Fibroblast of upper back skin (primary cell): Measurements from ENCODE around the gene PRIM1.
"Not testable (repeated sequence)": the region's sequence is repeated elsewhere in the genome, so short reads cannot be mapped to it uniquely, and the experiment has no call there.

Experiments
- DNase-seq: peaks from one replicate; pipeline ENCODE4 v3.0.0-alpha.2; 2013

Gene PRIM1

DNA sequence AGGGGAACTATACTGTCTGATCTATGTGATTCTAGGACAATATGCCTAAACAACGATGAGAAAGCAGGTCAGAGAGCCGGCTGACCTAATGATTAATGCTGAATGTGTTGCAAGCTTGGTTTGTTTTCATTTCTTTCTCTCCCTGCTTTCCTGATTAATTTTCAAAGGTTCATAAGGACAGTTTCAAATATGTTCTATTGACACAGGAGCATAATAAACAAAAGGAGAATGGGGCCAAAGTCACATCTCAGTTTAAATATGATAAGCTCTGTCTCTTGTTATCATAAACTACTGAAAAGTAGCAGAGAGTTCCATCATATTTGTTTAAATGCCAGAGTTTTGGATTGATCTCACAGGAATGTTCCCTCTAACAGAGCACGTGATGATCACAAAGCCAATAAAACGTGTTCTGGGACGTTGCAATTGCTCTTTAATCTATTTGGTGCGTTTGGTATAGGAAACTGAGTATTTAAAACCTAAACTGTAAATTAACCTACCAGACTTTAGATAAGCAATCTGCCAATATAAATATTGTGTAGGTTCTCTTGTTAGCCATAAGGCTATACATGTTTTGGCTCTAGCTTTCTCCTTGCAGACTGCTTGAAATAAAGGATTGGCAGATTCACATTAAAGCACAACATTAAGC, 7.3 kb upstream of the PRIM1 start:
- no peak for DNase-seq

DNA sequence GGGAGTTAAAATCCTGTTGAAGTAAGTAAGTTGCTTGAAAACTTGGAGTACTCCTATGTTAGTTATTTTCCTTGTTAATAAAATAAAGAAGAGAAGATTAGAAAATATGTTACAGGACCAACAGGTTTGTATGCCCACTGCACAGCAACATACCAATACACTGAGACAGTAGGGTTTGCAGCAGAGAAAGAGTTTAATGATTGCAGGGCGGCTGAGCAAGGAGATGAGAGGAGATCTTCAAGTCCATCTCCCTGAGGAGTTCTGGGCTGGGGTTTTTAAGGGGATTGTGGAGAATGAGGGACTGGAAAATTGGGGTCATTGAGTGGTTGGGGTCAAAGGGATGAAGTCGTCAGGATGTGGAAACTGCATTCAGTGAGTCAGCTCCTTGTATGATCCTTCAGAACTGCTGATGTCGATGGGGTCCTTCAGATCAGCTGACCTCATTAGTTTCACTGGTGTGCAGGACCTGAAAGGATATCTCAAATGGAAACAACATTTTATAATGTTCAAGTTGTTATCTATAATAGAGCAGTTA, 6.7 kb upstream of the PRIM1 start:
- no peak for DNase-seq

DNA sequence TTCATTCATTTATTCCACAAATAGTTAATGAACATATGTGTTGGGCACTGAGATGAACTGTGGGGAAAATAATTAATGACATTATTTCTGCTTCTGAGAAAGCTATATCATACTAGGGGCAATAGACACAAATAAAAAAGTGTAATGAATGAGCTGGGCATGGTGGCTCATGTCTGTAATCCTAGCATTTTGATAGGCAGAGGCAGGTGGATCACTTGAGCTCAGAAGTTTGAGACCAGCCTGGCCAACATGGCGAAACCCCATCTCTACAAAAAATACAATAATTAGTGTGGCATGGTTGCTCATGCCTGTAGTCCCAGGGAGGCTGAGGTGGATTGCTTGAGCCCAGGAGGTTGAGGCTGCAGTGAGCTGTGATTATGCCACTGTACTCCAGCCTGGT, 5.8 kb upstream of the PRIM1 start:
- DNase-seq: not testable (repeated sequence)

DNA sequence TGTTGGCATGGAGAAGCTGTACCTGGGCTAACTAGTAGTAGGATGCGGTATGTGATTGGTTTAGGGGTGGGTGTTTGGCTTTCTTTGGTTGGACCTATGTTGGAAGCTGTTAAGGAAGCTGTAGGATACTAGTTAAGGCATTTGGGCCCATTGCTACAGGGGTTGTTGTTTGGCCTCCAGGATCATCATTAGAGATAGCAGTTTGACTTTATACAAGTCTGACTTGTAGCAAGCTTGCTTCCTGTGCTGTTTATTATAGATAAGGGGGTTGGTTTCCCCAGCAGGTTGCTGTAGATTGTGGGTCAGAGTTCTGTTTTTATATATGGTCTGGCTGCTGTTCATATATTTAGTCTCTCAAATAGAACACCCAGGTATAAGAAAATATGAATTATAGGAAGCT, 1.4 kb upstream of the PRIM1 start:
- no peak for DNase-seq

DNA sequence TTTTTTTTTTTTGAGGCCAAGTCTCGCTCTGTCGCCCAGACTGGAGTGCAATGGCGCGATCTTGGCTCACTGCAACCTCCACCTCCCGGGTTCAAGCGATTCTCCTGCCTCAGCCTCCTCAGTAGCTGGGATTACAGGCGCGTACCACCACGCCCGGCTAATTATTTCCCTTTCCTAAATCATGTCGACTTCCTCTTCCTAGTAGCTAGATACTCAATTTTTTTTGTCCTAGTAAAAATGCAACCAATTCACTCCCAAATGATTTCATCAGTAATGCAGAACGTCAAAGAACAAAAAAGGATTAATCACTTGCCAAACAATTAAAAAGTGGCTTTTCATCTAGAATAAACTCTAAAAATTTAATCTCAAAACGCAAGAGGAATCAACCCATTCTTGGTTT, 1.5 kb downstream of the PRIM1 start:
- DNase-seq: not testable (repeated sequence)

DNA sequence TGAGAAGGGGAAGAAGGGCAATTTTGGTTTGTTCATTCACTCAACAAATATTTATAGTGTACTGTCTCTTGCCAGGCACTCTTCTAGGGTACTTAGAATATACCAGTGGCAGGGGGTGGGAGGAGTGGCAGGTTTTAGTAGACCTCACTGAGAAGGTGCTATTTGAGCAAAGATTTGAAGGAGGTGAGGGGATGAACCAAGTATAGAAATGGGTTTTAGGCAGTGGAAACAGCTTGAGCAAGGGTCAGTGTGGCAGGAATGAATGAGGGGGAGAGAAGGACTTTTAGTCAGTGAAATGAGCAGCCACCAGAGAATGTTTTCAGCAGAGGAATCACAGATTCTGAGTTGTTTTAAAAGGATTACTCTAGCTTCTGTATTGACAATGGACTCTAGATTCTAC, 2.3 kb downstream of the PRIM1 start:
- DNase-seq: no peak

DNA sequence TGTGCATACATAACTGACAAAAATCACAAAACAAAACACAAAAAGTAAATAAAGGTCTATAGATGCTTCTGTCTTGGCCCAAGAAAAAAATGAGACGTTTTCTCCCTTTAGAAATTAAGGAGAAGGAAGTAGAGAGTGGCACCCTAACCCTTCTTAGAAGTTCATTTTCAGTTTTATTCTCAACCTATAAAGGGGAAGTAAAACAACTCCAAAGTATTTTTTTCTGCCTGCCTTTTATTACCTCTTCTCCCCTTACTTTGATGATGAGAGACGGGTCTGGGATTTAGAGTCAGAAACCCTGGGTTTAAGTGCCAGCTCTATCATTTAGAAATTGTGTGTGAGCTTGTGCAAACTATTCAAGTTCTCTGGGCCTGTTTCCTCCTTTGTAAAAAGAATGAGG, 2.8 kb downstream of the PRIM1 start:
- DNase-seq: no peak

DNA sequence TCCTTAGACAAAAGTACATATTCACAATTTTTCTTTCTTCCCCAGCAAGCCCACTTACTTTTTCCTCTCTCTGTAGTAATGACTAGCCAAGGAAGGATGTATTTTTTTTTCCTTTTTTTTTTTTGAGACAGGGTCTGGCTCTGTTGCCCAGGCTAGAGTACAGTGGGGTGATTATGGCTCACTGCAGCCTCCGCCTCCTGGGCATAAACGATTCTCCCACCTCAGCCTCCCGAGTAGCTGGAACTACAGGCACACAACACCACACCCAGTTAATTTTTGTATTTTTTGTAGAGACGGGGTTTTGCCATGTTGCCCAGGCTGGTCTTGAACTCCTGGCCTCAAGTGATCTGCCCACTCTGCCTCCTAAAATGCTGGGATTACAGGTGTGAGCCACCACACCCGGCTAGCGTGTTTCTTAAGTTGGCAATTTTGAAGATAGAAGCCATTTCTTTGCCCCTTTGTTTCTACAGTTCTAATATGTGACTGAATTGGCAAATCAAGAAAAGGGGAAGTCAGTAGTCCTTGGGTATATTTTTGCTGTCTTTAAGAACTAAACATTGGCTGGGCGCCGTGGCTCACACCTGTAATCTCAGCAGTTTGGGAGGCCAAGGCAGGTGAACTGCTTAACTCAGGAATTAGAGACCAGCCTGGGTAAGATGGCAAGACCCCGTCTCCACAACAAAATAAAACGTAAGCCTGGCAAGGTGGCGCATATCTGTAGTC, 23.8 kb downstream of the PRIM1 start:
- DNase-seq: no peak

DNA sequence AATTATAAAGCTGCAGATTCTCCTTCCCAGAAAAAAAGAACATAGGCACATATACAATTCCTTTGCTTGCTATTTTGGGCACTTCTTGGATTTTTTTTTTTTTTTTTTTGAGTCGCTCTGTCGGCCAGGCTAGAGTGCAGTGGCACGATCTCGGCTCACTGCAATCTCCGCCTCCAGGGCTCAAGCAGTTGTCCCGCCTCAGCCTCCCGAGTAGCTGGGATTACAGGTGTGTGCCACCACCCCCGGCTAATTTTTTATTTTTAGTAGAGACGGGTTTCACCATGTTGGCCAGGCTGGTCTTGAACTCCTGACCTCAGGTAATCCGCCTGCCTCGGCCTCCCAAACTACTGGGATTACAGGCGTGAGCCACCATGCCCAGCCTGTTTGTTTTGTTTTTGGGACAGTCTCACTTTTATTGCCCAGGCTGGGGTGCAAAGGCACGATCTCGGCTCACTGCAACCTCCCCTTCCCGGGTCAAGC, 25.9 kb downstream of the PRIM1 start:
- DNase-seq: not testable (repeated sequence)

DNA sequence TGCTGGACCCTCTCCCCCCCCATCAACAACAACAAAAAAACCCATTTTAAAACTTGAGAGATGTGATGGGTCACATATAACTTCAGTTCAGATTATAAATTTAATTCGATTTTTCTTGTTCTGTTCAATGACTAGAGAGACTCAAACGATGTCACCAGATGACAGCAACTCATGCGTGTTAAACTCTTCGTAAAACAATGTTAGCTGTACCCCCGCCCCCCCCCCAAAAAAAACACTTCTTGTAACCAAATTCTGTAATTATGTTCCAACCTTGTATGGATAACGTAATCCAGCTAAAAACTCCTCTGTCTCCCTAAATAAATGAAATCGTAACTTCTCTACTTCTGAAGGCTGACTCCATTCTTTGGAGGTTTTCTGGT, 26.4 kb downstream of the PRIM1 start:
- no peak for DNase-seq

DNA sequence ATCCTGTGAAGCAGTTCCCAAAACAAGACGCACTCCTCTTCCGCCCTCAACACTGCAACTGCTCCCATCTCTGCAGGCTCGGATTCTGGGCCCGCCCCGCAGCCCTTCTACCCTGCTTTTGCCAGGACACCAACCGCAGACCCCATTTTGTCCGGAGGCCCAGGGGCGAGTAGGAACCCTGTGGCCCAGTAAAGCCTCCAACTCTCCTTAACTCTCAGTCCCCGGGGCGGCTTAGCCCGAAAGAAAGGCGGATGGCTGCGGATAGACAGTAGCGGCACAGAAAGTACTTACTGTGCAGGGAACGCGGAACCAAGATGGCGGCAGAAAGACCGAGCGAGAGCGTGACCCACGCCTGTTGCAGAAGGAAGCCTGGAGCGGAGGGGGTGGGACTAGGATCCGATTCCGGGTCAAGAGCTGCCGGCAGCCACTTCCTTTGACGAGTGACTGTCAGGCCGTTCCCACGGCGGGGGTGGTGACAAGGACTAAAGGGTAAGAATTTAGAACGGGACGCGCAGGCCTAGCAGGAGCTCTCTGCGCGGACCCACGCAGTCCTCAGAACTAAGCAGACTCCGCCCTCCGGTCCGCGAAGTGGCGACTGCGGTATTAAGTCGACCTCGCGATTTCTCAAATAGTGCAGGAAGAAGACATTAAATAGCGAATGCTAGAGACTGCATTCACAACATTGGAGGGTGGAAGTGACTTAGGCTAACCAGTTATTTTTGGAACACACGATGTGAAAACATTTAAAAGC, 27.0 kb downstream of the PRIM1 start, which contains the start of gene NACA:
TSS of gene NACA (minus strand) at position 328 of the 751 bp plus-strand sequence. CDS start 778 bp downstream, outside the sequence.
- peak; percentile 97 for DNase-seq

DNA sequence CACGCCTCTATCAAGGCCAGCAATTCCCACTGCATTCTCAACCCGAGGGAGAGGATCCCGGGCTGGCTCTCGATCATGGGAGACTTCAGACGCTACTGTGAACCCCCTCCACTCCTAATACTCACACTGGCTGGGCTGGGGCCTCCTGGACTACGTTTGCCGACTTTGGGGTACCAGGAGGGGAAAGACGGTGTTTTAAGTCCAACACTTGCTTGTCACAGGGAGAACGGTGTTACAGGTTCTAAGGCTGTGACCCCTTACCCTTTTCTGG, 27.5 kb downstream of the PRIM1 start:
- no peak for DNase-seq

DNA sequence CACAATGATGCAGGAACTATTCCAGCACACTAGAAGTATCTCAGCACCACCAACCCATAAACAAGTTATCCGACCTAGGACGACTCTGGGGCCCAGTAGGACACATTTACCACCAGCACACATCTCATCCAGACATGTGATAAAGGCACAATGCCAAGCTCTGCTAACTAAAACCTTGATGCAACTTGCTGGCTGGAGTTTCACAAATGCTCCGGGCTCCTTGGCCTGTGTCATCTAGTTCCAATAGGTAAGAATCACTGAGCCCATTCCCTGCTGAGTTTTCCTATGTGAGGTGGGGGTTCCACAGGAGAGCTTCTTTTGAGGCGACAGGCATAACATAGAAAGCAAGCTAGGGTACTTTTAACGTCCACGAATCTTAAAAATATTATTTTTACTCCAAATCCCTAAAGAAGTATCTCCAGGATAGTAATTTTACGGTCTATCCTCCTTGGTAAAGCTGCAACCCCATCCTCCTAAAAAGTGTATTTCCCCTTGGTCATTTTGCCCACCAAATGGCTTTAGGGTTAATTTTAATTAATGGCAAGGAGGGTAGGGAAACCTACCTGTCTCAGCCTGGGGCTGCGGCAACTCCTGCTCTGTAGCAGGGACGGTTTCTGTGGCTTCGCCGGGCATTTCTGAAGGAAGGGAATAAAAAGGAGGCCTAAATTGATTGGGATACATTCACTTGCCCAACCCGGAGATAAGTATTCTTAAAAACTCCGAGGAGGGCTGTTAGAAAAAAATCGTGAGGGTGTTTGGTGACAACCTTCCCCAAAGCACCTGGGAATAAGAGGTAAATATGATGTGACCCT, 28.0 kb downstream of the PRIM1 start:
- peak; percentile 73 for DNase-seq

DNA sequence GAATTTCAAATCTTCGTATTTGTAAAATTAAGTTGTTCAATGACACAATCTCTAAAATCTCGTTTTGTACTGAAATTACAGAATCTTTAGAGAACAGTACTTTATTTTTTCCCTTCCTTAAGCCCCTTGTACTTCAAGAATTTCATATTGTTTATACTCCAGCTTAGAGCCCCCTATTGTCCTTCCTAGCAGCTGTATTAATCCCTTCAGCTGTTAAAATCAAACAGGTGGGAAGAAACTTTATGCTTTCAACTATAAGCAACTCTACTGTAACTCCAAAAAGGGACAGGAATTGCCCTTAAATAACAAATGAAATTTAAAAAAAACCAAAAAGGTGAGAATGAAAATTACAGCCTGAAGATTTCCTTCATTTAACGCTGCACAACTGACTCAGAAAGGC, 28.8 kb downstream of the PRIM1 start:
- no peak for DNase-seq

DNA sequence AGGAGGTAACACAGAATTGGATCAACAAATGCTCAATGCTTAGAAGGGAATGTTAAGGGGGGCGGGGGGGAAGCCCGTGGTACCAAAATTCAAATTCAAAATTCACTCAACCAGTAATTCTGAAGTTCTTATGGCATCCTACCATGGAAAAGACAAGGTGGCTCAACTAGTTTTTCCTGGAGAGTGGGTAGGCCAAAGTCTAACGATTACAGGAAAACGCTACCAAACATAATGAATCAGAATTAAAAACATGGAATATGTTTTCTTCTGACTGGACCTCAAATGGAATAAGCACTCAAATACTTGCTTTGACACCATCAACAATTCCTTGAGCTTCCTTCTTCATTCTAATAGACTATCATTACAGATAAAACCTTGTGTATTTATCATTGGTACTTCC, 29.3 kb downstream of the PRIM1 start:
- no peak for DNase-seq

DNA sequence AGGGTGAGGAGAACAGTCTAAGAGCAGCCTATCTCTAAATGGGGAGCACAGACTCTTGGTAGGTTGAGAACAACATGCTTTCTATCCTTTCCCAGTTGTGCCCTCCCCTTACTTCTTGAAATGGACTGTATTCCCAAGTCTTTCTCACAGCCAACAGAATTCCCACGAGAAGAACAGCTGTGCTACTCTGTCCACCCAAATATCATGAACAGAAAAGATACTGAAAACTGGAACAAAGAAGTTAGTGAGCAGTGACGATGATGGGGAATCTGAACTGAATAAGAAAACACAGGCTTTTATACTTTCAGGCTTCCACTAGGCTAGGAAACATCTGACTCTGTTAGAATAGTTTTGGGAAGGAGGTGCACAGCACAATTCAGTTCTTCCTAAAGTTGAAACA, 30.4 kb downstream of the PRIM1 start:
- no peak for DNase-seq

DNA sequence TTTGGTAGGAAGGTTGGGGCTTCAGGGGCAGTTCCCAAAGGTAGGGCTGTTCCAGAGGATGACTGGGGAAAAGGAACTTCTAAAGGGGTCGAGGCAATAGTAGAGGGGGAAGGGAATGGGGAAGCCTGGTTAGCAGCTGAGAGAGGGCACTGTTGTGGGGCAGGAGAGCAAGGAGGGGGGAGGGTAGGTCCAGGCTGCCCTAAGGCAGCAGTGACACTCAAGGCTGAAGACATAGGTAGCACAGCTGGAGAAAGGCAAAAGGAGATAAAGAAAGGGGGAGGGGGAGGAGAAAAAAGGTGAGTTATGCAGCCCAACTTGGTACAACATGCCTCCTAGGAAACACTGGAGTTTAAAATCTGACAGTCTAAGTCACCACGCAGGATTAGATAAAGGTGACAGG, 30.9 kb downstream of the PRIM1 start:
- no peak for DNase-seq

DNA sequence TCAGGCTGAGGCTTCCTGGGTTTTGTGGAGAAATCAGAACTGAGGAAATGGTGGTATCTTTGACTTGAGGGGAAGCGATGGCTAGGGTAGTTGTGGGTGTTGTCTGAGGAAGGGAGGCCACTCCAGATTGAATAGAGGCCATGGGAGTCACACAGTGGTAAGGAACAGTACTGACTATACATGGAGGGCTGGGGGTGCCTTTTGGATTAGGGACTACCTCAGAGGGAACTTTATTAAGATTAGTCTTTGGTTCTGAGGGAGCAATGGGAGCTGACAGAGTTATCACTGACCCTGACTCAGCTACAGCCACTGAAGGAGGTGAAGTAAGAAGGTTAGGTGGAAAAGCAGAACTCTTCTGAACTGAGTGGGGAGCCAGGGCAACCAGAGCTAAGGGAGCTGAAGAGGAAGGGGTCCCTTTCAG, 31.4 kb downstream of the PRIM1 start:
- no peak for DNase-seq

DNA sequence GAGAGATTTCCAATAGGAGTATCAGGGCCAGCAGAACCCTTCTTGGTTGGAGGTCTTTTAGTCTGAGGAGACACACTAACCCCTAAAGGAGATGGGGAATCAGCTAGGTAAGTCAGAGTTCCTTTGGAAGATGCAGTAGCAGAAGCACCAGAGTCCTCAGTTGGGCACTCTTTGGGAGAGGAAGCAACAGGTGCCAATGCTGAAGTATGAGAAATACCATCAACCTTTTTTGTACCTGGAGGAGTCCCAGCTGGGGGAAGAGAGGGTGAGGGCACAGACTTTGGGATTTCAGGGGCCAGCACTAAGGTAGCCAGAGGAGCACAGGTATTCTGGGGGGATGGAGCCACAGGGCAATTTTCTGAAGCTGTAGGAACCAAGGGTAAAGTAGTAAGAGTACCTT, 33.1 kb downstream of the PRIM1 start:
- DNase-seq: no peak

DNA sequence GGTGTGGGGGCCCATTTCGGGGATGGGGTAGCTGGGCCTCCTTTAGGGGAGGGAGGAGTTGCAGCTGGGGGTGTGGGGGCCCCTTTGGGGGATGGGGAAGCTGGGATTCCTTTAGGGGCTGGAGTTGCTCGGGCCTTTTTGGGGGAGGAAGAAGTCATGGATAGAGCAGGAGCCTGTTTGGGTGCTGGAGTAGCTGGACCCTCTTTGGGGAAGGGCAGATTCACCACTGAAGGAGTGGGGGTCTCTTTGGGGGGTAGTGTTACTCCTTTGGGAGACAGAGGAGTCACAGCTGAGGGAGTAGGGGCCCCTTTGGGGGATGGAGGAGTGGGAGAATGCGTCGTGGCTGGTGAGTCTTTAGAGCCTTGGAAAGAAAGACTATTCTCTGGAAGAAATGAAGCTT, 33.5 kb downstream of the PRIM1 start:
- no peak for DNase-seq

DNA sequence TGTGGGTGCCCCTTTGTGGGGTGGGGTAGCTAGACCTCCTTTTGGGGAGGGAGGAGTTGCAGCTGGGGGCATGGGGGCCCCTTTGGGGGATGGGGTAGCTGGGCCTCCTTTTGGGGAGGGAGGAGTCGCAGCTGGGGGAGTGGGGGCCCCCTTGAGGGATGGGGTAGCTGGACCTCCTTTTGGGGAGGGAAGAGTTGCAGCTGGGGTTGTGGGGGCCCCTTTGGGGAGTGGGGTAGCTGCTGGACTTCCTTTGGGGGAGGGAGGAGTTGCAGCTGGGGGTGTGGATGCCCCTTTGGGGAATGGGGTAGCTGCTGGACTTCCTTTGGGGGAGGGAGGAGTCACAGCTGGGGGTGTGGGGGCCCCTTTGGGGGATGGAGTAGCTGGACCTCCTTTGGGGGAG, 34.0 kb downstream of the PRIM1 start:
- DNase-seq: no peak

DNA sequence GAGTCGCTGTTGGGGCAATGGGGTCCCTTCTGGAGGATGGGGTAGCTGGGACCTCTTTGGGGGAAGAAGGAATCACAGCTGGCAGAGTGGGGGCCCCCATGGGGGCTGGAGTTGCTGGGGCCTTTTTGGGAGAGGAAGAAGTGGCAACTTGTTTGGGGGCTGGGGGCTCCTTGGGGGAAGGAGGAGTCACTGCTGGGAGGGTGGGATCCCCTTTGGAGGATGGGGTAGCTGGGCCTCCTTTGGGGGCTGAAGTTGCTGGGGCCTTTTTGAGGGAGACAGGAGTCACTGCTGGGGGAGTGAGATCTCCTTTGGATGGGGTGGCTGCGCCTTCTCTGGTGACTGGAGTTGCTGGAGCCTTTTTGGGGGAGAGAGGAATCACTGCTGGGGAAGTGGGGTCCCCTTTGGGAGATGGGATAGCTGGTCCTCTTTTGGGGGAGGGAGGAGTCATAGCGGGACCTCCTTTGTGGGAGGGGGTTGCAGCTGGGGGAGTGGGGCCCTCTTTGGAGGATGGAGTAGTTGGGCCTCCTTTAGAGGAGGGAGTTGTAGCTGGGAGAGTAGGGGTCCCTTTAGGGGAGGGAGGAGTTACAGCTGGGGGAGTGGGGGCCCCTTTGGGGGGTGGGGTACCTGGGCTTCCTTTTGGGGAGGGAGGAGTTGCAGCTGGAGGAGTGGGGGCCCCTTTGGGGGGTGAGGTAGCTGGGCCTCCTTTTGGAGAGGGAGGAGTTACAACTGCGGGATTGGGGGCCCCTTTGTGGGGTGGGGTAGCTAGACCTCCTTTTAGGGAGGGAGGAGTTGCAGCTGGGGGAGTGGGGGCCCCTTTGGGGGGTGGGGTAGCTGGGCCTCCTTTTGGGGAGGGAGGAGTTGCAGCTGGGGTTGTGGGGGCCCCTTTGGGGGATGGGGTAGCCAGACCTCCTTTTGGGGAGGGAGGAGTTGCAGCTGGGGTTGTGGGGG, 34.9 kb downstream of the PRIM1 start:
- DNase-seq: no peak
